Kidney (tissue), 14 donors: ENCODE results near the gene MDN1. TPM values are rescaled to one million over a fixed set of nuclear protein-coding genes. Genes with fewer than 3 reads are reported as not detected.
"Not testable (repeated sequence)": the region's sequence is repeated elsewhere in the genome, so short reads cannot be mapped to it uniquely, and the experiment has no call there.

Experiments used
- DNase-seq, 5 donors: peaks; one replicate each; pipeline ENCODE4 v3.0.0-alpha.2; 2013 to 2020
- FAIRE-seq: peaks from 2 replicates; lab custom pipeline; 2012; peaks lifted over from hg19 to GRCh38; lab: Jason Lieb, UNC
- H3K27ac ChIP-seq, 2 donors: one replicate each; pipeline ENCODE4 v1.7.0; 2013; ENCODE audit warnings: low read depth in 2 of 2, low read length in 2 of 2, inconsistent platforms in 1 of 2
- H3K27me3 ChIP-seq: one replicate; pipeline ENCODE4 v1.7.1; 2013; ENCODE audit warnings: low read length, inconsistent platforms; ENCODE audit not compliant: control insufficient read depth, insufficient read depth
- H3K36me3 ChIP-seq, 3 donors: one replicate each; pipeline versions ENCODE4 v1.7.0 to v1.7.1; 2013; ENCODE audit warnings: low read length in 3 of 3, control low read depth in 1 of 3, inconsistent platforms in 1 of 3; ENCODE audit not compliant: insufficient read depth in 3 of 3, control insufficient read depth in 2 of 3
- H3K4me1 ChIP-seq, 3 donors: one replicate each; pipeline versions ENCODE4 v1.7.0 to v1.7.1; 2013; ENCODE audit warnings: low read length in 3 of 3, inconsistent platforms in 1 of 3, low read depth in 1 of 3; ENCODE audit not compliant: control insufficient read depth in 2 of 3, insufficient read depth in 2 of 3
- H3K4me3 ChIP-seq, 3 donors: one replicate each; pipeline versions ENCODE4 v1.7.0 to v1.8.1; 2013; ENCODE audit warnings: low read length in 3 of 3, control low read depth in 1 of 3, inconsistent platforms in 1 of 3
- H3K9ac ChIP-seq, 3 donors: one replicate each; pipeline versions ENCODE4 v1.7.0 to v1.7.1; 2013; ENCODE audit warnings: low read length in 3 of 3, control low read depth in 1 of 3, inconsistent platforms in 1 of 3
- H3K9me3 ChIP-seq, 3 donors: one replicate each; pipeline versions ENCODE4 v1.7.0 to v1.7.1; 2013; ENCODE audit warnings: low read length in 3 of 3, control low read depth in 1 of 3, inconsistent platforms in 1 of 3; ENCODE audit not compliant: control insufficient read depth in 2 of 3, insufficient read depth in 1 of 3
- intact Hi-C: fragments of 100-400 bp; cut with DNase I; formaldehyde crosslinking; loops from one replicate; pipeline ENCODE4 v1.11.1; 2022
- polyA plus RNA-seq: library from polyadenylated mRNA; stranded (reverse); fragments of 350-450 nt; fragmentation: Illumina TruSeq; extraction: RNeasy Lipid Tissue Mini Kit (QIAGEN cat#74804); gene quantifications from one replicate; pipeline ENCODE4 v1.2.3, GENCODE V29; 2014; ENCODE audit warnings: low read depth, low replicate concordance; ENCODE audit not compliant: insufficient read depth
- total RNA-seq: library from RNA; stranded (reverse); fragmentation: NEBNext Ultra II Directional; extraction: Animal tissue kit (Norgen Biotek cat#: 25700); gene quantifications from one replicate; pipeline ENCODE4 v1.2.1, GENCODE V29; 2021
- TF ChIP-seq, protein P1 (sequence below): IDR thresholded peaks from 3 replicates; pipeline ENCODE4 v1.5.1; 2012; ENCODE audit warnings: mild to moderate bottlenecking, moderate library complexity, borderline replicate concordance; ENCODE audit not compliant: insufficient read depth; ENCODE audit errors: extremely low read depth
- donor health status: control.
- donor health status: control.
- donor health status: control.
- donor health status: control.
- donor health status: control.
- donor health status: DM: yes; HTN: yes; CAD: no.
- donor health status: Normal renal cell carcinoma (clear cell type).

The MDN1 gene
- total and polyA plus RNA-seq, 2 donors from 2014 or later: 19.4 to 34.9 TPM

DNA sequence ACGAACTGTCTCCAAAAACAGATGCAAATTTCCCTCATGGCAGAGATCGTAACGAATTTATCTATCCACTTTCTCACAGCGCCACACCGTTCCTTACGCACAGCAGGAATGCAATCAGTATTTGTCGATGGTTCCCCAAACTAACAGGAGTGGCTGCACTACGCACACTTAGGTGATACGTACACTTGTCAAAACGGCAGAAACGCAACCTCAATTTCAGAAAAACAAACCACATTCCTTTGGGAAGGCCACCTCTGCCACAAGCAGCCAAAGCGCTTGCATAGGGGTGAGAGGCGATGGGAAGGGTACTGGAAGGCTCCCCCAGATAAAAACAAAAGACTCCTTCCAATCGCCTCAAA is 638 bp downstream of the MDN1 start:
- peak overlapping the region; percentile 71 to 97 (median 81) for H3K9ac ChIP-seq
- TF ChIP-seq, protein P1, sequence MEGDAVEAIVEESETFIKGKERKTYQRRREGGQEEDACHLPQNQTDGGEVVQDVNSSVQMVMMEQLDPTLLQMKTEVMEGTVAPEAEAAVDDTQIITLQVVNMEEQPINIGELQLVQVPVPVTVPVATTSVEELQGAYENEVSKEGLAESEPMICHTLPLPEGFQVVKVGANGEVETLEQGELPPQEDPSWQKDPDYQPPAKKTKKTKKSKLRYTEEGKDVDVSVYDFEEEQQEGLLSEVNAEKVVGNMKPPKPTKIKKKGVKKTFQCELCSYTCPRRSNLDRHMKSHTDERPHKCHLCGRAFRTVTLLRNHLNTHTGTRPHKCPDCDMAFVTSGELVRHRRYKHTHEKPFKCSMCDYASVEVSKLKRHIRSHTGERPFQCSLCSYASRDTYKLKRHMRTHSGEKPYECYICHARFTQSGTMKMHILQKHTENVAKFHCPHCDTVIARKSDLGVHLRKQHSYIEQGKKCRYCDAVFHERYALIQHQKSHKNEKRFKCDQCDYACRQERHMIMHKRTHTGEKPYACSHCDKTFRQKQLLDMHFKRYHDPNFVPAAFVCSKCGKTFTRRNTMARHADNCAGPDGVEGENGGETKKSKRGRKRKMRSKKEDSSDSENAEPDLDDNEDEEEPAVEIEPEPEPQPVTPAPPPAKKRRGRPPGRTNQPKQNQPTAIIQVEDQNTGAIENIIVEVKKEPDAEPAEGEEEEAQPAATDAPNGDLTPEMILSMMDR: no peak
- peaks cover 0 to 8% (median 6%) of the 10 kb centered on the region in 3 donors for H3K4me1 ChIP-seq
- no peak for FAIRE-seq
- peak overlapping the region; percentile 82 to 100 (median 97) for H3K4me3 ChIP-seq
- intact Hi-C loops: no loop called here
- H3K27me3 ChIP-seq: no peaks in the 10 kb centered on the region
- H3K9me3 ChIP-seq: no peaks in the 10 kb centered on the region
- H3K36me3 ChIP-seq: no peaks in the 10 kb centered on the region
- peak in 2 of 5 donors; percentile 43 to 64 for DNase-seq
- H3K27ac ChIP-seq: peak overlapping the region; percentile 86 to 93

DNA sequence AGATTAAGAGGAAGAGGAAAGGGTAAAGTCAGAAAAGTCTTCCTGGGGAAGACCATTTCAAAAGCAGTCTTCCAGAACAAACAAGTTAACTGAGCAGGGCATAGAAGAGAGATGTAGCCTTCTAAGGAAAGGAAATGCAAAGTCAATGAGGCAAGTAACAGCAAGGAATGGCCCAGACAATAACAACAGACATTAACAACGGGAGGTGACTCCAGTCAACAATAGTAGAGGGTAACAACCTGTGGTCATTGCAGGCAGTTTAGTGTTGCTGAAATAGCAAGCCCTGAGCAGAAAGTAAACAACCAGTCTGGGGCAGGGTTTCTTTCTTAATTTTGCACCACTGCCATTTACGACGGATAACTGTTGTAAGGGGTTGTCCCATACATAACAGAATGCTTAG is 2.1 kb downstream of the MDN1 start:
- Histone ChIP-seq H3K9me3 (no peaks in the 10 kb centered on the region), H3K9ac (no peak overlapping the region), H3K36me3 (no peaks in the 10 kb centered on the region), H3K4me3 (no peak overlapping the region), H3K27ac (no peak overlapping the region), H3K27me3 (no peaks in the 10 kb centered on the region), H3K4me1 (peaks cover 0 to 8% (median 6%) of the 10 kb centered on the region in 3 donors)
- DNase-seq (peak in 1 of 5 donors; percentile 10), FAIRE-seq (no peak)
- TF ChIP-seq, protein P1: no peak
- intact Hi-C loops: no loop called here

DNA sequence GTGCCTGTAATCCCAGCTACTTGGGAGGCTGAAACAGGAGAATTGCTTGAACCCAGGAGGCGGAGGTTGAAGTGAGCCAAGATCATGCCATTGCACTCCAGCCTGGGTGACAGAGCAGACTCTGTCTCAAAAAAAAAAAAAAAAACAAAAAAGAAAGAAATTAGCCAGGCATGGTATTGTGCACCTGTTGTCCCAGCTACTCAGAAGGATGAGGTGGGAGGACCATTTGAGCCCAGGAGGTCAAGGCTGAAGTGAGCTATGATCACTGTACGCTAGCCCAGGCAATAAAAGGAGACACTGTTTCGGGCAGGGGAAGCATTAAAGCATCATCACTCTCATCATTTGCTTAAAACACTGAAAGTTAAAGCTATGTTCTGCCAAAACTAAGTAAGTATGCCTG is 6.2 kb downstream of the MDN1 start:
- intact Hi-C loops, H3K27ac ChIP-seq, H3K9me3 ChIP-seq, H3K4me1 ChIP-seq, H3K36me3 ChIP-seq, H3K4me3 ChIP-seq, H3K27me3 ChIP-seq, FAIRE-seq, H3K9ac ChIP-seq: not testable (repeated sequence)
- DNase-seq: peak in 1 of 5 donors; percentile 15

DNA sequence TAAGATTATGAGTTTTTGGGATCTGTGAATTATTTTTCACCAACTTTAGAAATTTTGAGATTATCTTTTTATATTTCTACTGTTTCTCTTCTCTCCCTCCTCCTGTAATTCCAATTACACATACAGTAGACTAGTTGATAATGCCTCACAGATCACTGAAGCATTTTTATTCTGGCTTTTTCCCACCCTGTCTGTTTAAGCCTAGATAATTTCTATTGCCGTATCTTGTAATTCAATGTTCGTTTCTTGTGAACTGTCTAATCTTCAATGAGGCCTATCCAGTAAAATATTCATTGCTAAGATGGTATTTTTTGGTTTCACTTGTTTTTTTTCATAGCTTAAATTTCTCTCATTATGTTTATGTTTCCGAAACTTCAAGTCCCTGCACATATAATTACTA is 12.0 kb downstream of the MDN1 start:
- no peak for DNase-seq
- Histone ChIP-seq H3K27ac (no peak overlapping the region), H3K9me3 (no peaks in the 10 kb centered on the region), H3K4me3 (no peak overlapping the region), H3K9ac (no peak overlapping the region), H3K4me1 (no peaks in the 10 kb centered on the region), H3K27me3 (no peaks in the 10 kb centered on the region), H3K36me3 (peaks cover 0 to 4% (median 0%) of the 10 kb centered on the region in 3 donors)
- no peak for FAIRE-seq
- intact Hi-C loops: no loop called here
- TF ChIP-seq, protein P1: no peak
